Right lobe of liver (tissue), 4 donors: ENCODE results near the gene CFHR5.

Source experiments
- CTCF ChIP-seq, 4 donors: fragments of 200-600 bp in 3 of 4; fragments of 450-650 bp in 1 of 4; IDR thresholded peaks; one replicate each; pipeline versions ENCODE4 v1.5.1 to v1.8.0; 2016 to 2022; ENCODE audit warnings: antibody characterized with exemption in 4 of 4, mild to moderate bottlenecking in 2 of 4
- POLR2A ChIP-seq: fragments of 450-650 bp; IDR thresholded peaks from one replicate; pipeline ENCODE4 v1.6.1; 2017; ENCODE audit warnings: antibody characterized with exemption, mild to moderate bottlenecking
- donor health status: DM: no; HTN: no; CAD: no.
- donor health status: DM: no; HTN: no; CAD: no.
- donor health status: DM: no; HTN: yes; CAD: no.

GRCh38 chr1:196970182-196970581 lies 7.2 kb upstream of the CFHR5 start:
- TF ChIP-seq CTCF (IDR thresholded peaks at IDR 0.05): no peak
- no peak for TF ChIP-seq POLR2A
